ENCODE measurements around the gene RANGAP1. TPM values are rescaled to one million over a fixed set of nuclear protein-coding genes. Genes with fewer than 3 reads are reported as not detected.

The RANGAP1 gene
- total and polyA plus RNA-seq, 2 donors (not counting 1 experiment from before 2014, with no cell fraction given) = 42.0 to 48.8 TPM

- no peak for ATAC-seq (ENCODE audit: low read depth)
- no peaks in the 10 kb centered on the region for H3K9me3 ChIP-seq (ENCODE audit: control extremely low read depth in 1 of 3, control insufficient read depth in 2 of 3, insufficient read depth in 1 of 3, low read length in 2 of 3)
- WGBS (ENCODE audit: insufficient coverage) = 100% methylated on average over 3 of the region's 3 CpGs
- H3K9ac ChIP-seq (ENCODE audit: low read length) = no peak overlapping the region
- H3K36me3 ChIP-seq (replicated peaks in 1 of 2; ENCODE audit: control extremely low read depth in 1 of 2, control insufficient read depth in 1 of 2, extremely low read depth in 1 of 2, insufficient read depth in 2 of 2, low read length in 1 of 2) = peaks cover 0 to 54% of the 10 kb centered on the region in 2 experiments
- Mint-ChIP-seq H3K4me3 (no peak overlapping the region), H3K27me3 (no peaks in the 10 kb centered on the region), H3K4me1 (no peaks in the 10 kb centered on the region), H3K9me3 (ENCODE audit: insufficient read depth) (no peaks in the 10 kb centered on the region), H3K27ac (no peak overlapping the region)
- intact Hi-C loops (cut with micrococcal nuclease) = no loop called here
- H3K79me2 ChIP-seq (ENCODE audit: control insufficient read depth, insufficient read depth, low read length) = no peaks in the 10 kb centered on the region
- H3K27ac ChIP-seq (ENCODE audit: low read length in 2 of 2) = no peak overlapping the region
- ChIA-PET POLR2A (no interaction called here), CTCF (no interaction called here)
- H2AFZ ChIP-seq (ENCODE audit: insufficient read depth, low read depth, low read length, poor library complexity, severe bottlenecking) = no peak overlapping the region
- H3K4me2 ChIP-seq (replicated peaks; ENCODE audit: low read depth, low read length, poor library complexity, severe bottlenecking) = no peak overlapping the region
- no peaks in the 10 kb centered on the region for H4K20me1 ChIP-seq (ENCODE audit: control insufficient read depth, insufficient read depth, low read length, poor library complexity, severe bottlenecking)
- H3K27me3 ChIP-seq (replicated peaks in 1 of 4; ENCODE audit: control extremely low read depth in 1 of 4, control insufficient read depth in 3 of 4, insufficient read depth in 4 of 4, low read length in 3 of 4) = no peaks in the 10 kb centered on the region
- H3K4me1 ChIP-seq (ENCODE audit: control insufficient read depth in 2 of 2, insufficient read depth in 2 of 2, low read length in 2 of 2) = no peaks in the 10 kb centered on the region
- no peak overlapping the region for H3K4me3 ChIP-seq (ENCODE audit: control extremely low read depth in 1 of 5, extremely low read depth in 1 of 5, insufficient read depth in 1 of 5, low read depth in 2 of 5, low read length in 4 of 5)
- no peak for DNase-seq
- TF ChIP-seq EZH2 (IDR thresholded peaks at IDR 0.05; ENCODE audit: borderline replicate concordance, insufficient read depth, low read depth, low read length, poor library complexity, severe bottlenecking) (no peak), CTCF (IDR thresholded peaks at IDR 0.05) (no peak)
Observed at GRCh38 chr22:41333806-41334205, 47.8 kb upstream of the RANGAP1 start.

DNA sequence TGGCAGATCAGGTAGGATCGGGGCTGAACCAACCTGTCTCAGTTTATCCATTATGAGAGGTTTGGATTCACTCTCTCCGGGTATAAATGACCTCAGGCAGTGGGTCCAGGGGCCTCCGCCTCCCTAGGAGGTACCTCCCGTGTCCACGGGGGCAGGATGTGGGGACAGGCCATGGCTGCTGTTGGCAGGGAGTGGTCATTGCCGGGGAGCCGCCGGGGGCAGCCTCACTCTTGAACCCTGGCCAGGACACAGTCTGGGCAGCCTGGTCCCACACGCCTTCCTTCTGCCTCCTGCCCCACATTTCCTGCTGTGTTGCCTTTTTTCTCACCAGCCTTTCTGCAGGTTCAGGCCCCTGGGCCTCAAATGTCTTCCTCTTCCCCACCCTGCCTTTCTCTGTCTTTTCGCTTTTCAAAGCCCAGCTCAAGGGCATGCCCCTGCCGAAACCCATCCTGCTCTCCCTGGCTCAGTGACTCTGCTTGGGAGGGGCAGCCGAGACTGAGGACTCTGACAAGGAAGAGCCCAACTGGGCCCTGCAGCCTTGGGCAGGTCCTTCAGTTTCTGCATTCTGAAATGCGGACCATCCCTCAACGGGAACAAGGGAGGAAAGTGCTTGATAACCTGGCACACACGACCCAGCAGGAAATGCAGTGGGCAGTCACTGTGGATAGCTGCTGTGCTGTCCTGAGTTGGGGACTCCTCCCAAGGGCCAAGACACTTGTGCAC lies 46.4 kb upstream of the RANGAP1 start:
- Histone ChIP-seq H2AFZ (ENCODE audit: insufficient read depth, low read depth, low read length, poor library complexity, severe bottlenecking) (no peak overlapping the region), H3K4me2 (replicated peaks; ENCODE audit: low read depth, low read length, poor library complexity, severe bottlenecking) (no peak overlapping the region), H3K9ac (ENCODE audit: low read length) (no peak overlapping the region), H3K36me3 (replicated peaks in 1 of 2; ENCODE audit: control extremely low read depth in 1 of 2, control insufficient read depth in 1 of 2, extremely low read depth in 1 of 2, insufficient read depth in 2 of 2, low read length in 1 of 2) (peaks cover 4 to 63% of the 10 kb centered on the region in 2 experiments), H3K27ac (ENCODE audit: low read length in 2 of 2) (no peak overlapping the region), H3K27me3 (replicated peaks in 1 of 4; ENCODE audit: control extremely low read depth in 1 of 4, control insufficient read depth in 3 of 4, insufficient read depth in 4 of 4, low read length in 3 of 4) (no peaks in the 10 kb centered on the region), H3K9me3 (ENCODE audit: control extremely low read depth in 1 of 3, control insufficient read depth in 2 of 3, insufficient read depth in 1 of 3, low read length in 2 of 3) (no peaks in the 10 kb centered on the region), H4K20me1 (ENCODE audit: control insufficient read depth, insufficient read depth, low read length, poor library complexity, severe bottlenecking) (no peaks in the 10 kb centered on the region), H3K4me3 (ENCODE audit: control extremely low read depth in 1 of 5, extremely low read depth in 1 of 5, insufficient read depth in 1 of 5, low read depth in 2 of 5, low read length in 4 of 5) (no peak overlapping the region), H3K4me1 (ENCODE audit: control insufficient read depth in 2 of 2, insufficient read depth in 2 of 2, low read length in 2 of 2) (no peaks in the 10 kb centered on the region), H3K79me2 (ENCODE audit: control insufficient read depth, insufficient read depth, low read length) (no peaks in the 10 kb centered on the region)
- ATAC-seq (ENCODE audit: low read depth) = no peak
- ChIA-PET CTCF (no interaction called here), POLR2A (no interaction called here)
- no peak for DNase-seq
- Mint-ChIP-seq H3K27ac (no peak overlapping the region), H3K4me1 (no peaks in the 10 kb centered on the region), H3K9me3 (ENCODE audit: insufficient read depth) (no peaks in the 10 kb centered on the region), H3K4me3 (no peak overlapping the region), H3K27me3 (no peaks in the 10 kb centered on the region)
- WGBS (ENCODE audit: insufficient coverage) = 96% methylated on average over 15 of the region's 15 CpGs
- no peak for TF ChIP-seq CTCF (IDR thresholded peaks at IDR 0.05)
- intact Hi-C loops (cut with micrococcal nuclease) = no loop called here

Data from B cell (primary cell).